ENCODE results near the gene ITPR3.

DNA sequence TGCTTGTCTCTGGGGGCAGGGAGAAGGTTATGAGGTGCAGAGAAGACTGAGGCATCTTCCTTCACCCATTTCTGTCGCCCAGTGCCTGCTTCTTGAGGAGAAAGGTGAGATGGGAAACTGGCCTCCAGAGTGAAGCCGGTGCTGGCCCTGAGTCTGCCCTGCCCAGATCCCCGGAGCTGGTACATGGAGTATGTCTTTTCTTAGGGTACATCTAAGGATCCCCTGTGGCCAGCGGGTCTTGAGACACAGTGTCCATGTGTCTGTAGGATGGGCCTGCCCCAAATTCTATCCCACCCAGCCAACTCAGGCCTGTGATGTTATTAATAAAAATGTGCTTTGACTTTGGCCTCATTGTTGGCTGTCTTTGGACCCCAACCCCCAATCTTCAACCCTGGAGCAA lies 32.2 kb upstream of the ITPR3 start:
- TF ChIP-seq, protein P1, sequence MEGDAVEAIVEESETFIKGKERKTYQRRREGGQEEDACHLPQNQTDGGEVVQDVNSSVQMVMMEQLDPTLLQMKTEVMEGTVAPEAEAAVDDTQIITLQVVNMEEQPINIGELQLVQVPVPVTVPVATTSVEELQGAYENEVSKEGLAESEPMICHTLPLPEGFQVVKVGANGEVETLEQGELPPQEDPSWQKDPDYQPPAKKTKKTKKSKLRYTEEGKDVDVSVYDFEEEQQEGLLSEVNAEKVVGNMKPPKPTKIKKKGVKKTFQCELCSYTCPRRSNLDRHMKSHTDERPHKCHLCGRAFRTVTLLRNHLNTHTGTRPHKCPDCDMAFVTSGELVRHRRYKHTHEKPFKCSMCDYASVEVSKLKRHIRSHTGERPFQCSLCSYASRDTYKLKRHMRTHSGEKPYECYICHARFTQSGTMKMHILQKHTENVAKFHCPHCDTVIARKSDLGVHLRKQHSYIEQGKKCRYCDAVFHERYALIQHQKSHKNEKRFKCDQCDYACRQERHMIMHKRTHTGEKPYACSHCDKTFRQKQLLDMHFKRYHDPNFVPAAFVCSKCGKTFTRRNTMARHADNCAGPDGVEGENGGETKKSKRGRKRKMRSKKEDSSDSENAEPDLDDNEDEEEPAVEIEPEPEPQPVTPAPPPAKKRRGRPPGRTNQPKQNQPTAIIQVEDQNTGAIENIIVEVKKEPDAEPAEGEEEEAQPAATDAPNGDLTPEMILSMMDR (IDR thresholded peaks at IDR 0.05), result no peak
- no peak for TF ChIP-seq POLR2A (IDR thresholded peaks at IDR 0.05)

All from transverse colon (tissue), 3 donors.